SKM-1 (cell line): ENCODE measurements around the gene ZBTB47.

Source experiments
- DNase-seq: peaks from one replicate; lab custom pipeline; 2025; ENCODE audit not compliant: unreplicated experiment; lab: John Stamatoyannopoulos, UW

The ZBTB47 gene

GRCh38 chr3:42698216-42698910, 44.9 kb downstream of the ZBTB47 start:
- no peak for DNase-seq

- DNase-seq: no peak
Observed at GRCh38 chr3:42698911-42699230, 45.4 kb downstream of the ZBTB47 start.

DNA sequence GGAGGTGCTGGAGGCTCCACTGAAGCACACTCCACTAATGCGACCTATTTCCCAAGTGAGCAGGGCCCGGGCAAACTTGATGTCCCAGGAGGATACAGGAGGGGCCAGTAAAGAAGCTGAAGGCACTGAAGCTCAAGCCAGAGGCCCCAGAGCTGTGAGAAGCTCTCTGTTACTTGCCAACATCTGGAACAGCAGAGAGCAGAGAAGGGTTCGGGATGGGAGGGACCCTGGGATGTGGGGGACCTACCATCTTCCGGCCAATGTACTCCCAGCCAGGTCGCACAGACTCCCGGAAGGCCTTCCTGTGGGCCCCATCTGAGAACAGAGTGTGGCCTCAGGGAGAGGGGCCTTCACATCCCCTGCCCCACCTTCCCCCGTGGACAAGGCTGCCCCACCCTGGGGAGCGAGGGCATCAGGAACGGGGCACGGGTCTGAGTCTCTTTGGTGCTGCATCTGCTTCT, 46.0 kb downstream of the ZBTB47 start:
- no peak for DNase-seq

GRCh38 chr3:42700366-42701288, 47.1 kb downstream of the ZBTB47 start:
- no peak for DNase-seq

GRCh38 chr3:42701371-42702065, 48.0 kb downstream of the ZBTB47 start:
- no peak for DNase-seq

DNA sequence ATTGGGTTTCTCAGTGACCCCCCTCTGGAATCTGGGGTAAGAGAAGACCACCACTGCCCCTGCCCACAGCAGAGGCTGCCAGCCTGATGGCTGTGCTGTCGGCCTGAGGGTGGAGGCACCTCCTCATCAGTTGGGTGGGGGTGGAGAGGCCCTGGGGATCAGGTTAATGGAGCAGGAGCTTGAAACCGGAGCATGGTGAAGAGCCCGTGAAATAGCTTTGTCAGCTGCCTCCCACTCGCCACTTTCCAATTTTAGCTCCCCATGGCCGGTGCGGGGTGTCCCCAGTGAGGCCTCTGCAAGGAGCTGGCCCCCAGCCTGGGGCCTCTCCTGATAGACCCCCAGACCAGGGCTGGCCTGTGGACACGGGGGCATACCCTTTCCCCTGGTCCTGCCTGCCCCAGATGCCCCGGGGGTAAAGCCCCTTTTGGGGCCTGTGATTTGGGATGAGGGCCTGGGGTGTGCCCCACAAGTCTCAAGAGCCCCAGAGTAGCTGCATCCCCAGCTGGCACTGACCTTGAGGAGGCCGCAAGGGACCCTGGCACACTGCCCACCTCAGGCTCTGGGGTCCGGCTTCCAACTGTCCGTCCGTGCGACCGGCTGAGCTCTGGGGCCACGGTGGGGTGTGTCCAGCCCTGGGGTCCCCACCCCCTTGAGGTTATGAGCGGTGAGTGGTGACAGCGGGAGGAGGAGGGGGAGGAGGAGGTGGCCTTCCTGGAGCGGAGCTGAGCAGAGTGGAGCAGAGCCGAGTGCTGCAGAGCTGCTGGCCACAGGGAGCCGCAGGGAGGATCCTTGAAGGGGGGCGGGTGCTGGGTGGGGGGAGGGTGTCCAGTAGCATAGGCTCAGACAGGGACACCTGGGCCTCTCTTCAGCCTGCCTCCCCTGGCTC, 48.8 kb downstream of the ZBTB47 start, which contains the start of gene HHATL:
Gene HHATL, minus strand, starts transcription at position 733 of the 886 bp plus-strand sequence. CDS start 1,972 bp downstream, outside the sequence.
- no peak for DNase-seq

DNA sequence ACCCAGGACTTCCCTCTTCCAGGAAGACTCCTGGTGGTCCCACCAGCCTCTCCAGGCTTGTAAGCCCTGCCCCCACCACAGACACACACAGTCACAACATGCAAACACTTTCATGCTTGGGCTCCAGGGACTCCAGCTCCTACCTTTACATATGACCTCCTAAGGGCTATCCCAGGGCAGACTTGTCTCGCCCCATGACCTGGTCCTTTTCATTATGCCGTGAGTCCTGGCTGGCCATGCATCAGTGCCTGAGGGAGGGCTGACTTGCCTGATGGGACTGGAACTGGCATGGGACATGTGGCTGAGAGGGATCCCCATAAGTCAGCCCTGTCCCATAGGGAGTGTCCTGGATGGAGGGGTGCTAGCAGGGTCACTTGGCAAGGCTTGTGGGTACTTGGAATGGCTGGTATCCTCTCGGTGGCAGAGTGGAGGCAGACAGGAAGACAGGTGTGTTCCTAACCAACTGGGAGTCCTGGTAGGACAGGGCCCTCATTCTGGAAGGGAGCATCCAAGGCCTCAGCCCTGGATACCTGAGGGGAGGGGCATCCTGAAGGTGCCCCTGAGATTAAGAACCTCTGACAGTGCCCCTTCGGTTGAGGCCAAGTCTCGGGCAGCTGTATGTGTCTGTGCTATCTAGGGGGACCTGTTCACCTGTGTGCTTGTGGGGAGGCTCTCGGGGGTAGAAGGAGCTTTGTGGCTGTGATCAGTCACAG, 49.6 kb downstream of the ZBTB47 start:
- no peak for DNase-seq

DNA sequence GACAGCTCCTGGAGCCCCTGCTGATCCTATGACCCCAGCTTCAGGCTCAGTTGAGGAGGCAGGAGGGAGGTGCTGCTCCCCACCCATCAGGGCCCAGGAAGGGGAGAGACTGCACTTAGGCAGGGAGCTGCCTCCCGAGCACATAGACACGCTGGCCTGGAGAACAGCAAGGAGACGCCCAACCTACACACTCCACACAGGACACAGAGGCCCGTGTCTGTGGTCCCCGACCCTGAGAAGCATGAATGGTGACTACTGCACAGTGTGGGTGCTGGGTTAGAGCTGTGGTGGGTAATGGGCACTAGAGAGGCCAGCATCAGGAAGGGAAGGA, 50.2 kb downstream of the ZBTB47 start:
- DNase-seq: no peak

DNA sequence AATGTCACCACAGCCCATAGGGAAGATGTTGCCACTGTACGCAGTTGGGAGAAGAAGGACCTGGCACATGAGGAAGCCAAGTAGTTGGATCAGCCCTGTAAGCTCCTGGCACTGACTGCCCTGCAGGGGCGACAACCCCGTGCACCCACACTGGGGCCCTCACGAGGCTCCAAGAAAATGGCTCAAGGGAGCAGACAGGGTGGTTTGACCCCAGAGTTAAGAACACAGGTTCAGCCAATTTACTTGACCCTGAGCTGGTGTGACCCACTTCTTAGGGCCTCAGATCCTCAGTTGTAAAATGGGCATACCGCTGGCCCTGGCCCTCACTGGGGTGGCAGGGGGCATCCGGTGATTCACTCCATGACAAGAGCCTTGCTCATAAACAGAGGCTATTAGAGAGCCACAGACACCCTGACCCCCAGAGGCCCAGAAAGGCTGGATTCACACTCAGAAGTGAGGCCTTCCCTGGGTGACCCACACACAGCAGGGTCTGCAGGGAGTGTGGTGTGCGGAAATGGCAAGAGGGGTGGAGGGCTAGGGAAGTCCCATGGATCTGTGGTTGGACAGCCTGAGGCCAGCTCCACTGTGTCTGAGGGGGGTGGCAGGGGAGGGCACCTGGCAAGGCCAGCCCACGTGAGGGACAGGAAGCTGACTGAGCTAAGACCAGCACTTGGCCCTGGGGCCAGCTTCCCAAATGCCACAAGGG, 50.8 kb downstream of the ZBTB47 start:
- no peak for DNase-seq

DNA sequence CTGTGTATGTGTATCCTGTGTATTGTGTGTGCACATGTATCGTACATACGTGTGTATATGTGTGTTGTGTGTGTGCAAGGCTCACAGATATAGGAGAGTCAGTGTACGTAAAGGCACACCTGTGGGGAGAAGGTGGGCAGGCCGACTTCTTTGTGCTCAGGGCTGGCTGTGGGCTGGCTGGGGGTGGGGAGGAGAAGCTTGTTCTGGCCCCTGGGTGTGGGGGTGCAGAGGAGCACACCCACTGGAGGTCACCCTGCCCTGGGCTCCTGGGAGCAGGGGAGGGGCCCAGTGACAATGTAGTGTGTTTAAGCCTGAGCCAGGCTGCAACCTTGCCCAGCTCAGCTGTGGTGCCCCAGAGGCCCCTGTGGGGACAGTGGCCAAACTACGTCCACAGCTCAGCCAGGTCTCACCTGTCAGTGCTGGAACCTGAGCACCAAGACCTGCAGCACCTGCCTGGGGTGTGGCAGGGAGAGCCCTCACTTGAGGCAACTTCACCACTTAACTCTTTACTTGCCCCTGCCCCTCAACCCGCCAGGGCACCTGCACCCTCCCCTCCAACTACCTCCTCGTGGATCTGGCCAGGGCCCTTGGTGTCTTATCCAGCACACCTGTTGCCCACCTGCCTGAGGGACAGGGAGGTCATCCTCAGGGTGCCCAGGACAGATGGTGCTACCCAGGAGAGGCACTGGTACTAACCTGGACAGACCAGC, 51.7 kb downstream of the ZBTB47 start:
- DNase-seq: no peak

- no peak for DNase-seq
Observed at GRCh38 chr3:42705962-42706585, 52.6 kb downstream of the ZBTB47 start.

DNA sequence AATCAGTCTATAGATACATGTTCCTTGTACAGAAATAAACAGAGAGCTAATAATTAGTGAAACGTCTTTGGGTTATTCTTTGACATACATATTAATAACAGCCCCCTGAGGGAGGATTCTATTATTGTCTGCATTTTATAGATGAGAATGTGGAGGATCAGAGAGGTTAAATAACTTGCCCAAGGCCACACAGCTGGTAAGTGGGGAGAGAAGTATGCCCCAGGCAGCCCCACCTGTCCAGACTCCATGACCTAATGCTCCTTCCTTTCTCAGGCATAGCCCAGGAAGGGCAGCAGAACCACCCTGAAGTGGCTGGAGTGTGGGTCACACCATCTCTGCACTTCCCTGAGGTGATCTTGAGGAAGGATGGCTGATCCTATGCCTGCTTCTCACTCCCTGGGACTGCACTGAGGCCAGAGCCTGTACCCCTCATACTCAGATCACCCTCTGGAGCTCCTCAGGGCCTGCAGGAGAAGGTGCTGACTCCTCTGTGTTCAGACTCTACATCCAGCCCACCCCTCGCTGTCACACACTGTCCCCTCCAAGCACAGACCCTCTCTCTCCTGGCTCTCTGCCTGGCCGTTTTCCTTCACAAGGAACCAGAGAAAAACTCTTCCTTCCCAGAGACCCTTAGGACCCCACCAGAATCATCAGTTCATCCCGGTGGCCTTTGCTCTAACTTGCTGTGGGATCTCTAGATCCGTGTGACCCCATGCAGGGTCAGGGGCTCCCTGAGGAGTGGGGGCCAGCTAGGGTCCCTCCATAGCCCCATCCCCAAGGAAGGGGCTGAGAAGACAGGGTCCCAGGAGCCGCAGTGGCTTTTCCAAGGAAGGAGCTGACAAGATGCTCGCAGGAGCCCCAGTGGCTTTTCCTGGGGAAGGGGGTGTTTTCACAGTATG, 53.5 kb downstream of the ZBTB47 start:
- no peak for DNase-seq

GRCh38 chr3:42707620-42708355, 54.3 kb downstream of the ZBTB47 start:
- no peak for DNase-seq

GRCh38 chr3:42708611-42709151, 55.2 kb downstream of the ZBTB47 start:
- no peak for DNase-seq

GRCh38 chr3:42709621-42710020, 56.1 kb downstream of the ZBTB47 start:
- DNase-seq: no peak

DNA sequence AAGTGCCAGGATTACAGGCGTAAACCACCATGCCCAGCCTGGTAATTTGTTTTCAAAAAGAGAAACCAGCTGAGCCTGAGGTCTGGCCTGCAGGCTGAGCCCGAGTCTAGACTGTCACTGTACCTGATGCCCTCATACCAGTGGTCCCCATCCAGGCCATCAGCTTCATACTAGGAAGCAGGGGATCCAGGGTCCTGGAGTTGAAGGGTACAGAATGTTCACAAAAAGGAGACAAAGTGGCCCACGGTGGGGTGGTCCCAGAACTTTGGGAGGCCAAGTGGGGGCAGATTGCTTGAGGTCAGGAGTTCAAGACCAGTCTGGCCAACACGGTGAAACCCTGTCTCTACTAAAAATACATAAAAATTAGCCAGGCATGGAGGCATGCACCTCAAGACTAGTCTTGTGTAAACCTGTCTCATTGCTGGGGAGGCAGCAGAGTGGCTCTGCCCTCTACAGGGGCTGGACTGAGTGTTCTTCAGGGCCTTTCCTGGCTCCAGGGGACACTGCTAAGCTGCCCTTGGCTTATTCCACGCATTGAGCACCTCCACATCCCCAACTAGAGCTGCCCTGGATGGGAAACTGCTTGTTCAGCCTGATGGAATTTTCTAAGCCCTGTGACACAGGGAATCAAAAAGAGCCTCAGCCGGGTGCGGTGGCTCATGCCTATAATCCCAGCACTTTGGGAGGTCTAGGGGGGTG, 57.0 kb downstream of the ZBTB47 start:
- DNase-seq: no peak
